Epithelial cell of proximal tubule (primary cell): ENCODE results near the gene UGT1A5. TPM values are rescaled to one million over a fixed set of nuclear protein-coding genes. Genes with fewer than 3 reads are reported as not detected.

Source experiments
- DNase-seq: peaks from one replicate; pipeline ENCODE4 v3.0.0-alpha.2; 2011; ENCODE audit warnings: low read depth
- H3K4me3 ChIP-seq: 2 replicates; pipeline ENCODE4 v1.5.1; 2011; ENCODE audit warnings: low read depth, mild to moderate bottlenecking, low read length
- CTCF ChIP-seq: conservative IDR thresholded peaks from 2 replicates; pipeline ENCODE4 v1.5.1; 2012; ENCODE audit warnings: low read depth, mild to moderate bottlenecking, low read length
- total RNA-seq: library from RNA; depleted of rRNA; stranded (reverse); fragments of >200 nt; gene quantifications from 2 replicates; pipeline ENCODE4 v1.2.3, GENCODE V29; 2015

UGT1A5 gene
- total RNA-seq, 1 donor from 2014 or later: not detected

GRCh38 chr2:233758849-233759248, 46.1 kb downstream of the UGT1A5 start:
- TF ChIP-seq CTCF: no peak
- no peak for DNase-seq

DNA sequence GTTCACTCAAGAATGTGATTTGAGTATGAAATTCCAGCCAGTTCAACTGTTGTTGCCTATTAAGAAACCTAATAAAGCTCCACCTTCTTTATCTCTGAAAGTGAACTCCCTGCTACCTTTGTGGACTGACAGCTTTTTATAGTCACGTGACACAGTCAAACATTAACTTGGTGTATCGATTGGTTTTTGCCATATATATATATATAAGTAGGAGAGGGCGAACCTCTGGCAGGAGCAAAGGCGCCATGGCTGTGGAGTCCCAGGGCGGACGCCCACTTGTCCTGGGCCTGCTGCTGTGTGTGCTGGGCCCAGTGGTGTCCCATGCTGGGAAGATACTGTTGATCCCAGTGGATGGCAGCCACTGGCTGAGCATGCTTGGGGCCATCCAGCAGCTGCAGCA, 47.3 kb downstream of the UGT1A5 start, which contains the start of gene UGT1A1:
Gene UGT1A1 (plus strand): TSS at position 228 of the 400 bp plus-strand sequence. CDS start 18 bp downstream, at position 246.
- no peak for DNase-seq
- no peak within 1 kb of the TSS for H3K4me3 ChIP-seq
- no peak for TF ChIP-seq CTCF

More at GRCh38 chr2:233758849-233759248, 46.1 kb downstream of the UGT1A5 start:
- H3K4me3 ChIP-seq: no peak overlapping the region

DNA sequence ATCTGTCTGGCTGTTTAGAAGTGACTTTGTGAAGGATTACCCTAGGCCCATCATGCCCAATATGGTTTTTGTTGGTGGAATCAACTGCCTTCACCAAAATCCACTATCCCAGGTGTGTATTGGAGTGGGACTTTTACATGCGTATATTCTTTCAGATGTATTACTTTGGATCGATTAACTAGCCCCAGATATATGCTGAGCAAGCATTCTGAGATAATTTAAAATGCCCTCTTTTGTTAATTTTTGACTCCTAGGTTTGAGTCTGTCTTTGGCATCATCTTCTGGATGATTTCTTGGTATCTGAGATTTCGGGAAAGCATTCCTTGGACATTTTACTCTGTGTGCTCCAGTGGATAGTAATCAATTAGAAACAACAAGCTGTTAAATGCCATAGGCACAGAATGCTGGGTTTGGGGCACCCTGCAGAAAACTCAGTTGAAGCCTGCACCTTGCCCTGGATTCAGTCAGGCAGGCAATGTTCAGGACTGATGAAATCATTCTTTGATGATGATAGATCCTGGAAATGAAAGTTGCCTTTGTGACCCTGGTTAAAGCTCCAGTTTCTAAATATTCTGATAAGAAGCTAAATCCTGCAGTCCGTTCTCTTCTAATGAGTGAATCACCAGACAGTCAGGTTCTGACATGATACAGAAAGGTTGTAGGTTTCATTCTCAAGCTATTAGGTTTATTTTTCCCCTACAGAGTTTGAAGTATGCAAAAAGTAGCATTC, 48.5 kb downstream of the UGT1A5 start:
- TF ChIP-seq CTCF: no peak
- no peak for DNase-seq
- H3K4me3 ChIP-seq: no peak overlapping the region

GRCh38 chr2:233764264-233764663, 51.6 kb downstream of the UGT1A5 start:
- H3K4me3 ChIP-seq: no peak overlapping the region
- no peak for TF ChIP-seq CTCF
- DNase-seq: no peak

DNA sequence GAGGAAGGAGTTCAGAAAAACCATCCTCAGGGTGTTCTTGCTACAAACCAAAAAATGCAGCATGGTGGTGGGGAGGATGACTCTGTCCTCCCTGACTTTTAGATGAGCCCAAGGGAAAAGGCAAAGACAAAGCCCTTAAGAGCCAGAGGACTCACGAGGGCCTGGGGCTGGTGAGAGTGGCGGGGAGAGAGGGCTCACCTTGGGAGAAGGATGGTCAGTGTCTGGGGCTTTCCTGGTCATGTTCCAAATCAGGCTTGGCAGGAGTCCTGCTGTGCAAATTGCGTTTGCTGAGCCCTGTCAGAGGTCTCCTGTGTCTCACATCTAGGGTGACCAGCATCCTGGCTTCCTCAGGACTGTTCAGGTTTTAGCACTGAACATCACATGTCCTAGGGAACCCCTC, 52.1 kb downstream of the UGT1A5 start:
- no peak overlapping the region for H3K4me3 ChIP-seq
- TF ChIP-seq CTCF: no peak
- no peak for DNase-seq

DNA sequence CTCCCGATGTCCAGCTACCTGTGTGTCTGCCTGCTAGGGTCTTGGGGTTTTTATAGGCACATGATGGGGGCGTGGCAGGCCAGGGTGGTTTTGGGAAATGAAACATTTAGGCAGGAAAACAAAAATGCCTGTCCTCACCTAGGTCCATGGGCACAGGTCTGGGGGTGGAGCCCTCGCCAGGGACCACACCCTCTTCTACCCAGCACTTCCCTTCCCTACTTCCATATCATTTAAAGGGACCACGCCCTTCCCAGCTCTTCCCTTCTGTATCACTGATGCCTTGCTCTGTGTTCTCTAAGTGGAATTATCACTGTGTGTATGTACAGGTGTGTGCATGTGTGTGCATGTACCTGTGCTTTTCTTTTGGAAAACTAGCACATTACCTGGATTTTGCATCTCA, 53.7 kb downstream of the UGT1A5 start:
- TF ChIP-seq CTCF: no peak
- H3K4me3 ChIP-seq: no peak overlapping the region
- DNase-seq: no peak

GRCh38 chr2:233768076-233768475, 55.4 kb downstream of the UGT1A5 start:
- no peak for TF ChIP-seq CTCF
- H3K4me3 ChIP-seq: no peak overlapping the region
- DNase-seq: no peak
